Measurements from ENCODE around the gene TEPSIN. TPM values are rescaled to one million over a fixed set of nuclear protein-coding genes. Genes with fewer than 3 reads are reported as not detected.

The TEPSIN gene
- total and polyA plus RNA-seq, 7 donors = 10.9 to 22.1 (median 12.5) TPM

GRCh38 chr17:81260171-81260570, 21.3 kb upstream of the TEPSIN start:
- Histone ChIP-seq H3K9me3 (no peaks in the 10 kb centered on the region), H3K4me3 (no peak overlapping the region), H3K27me3 (ENCODE audit: insufficient read depth in 3 of 3, low read length in 2 of 3) (no peaks in the 10 kb centered on the region), H3K4me1 (peaks cover 9% of the 10 kb centered on the region), H3K27ac (no peak overlapping the region), H3K36me3 (ENCODE audit: insufficient read depth in 1 of 2, low read depth in 1 of 2) (peaks cover 0 to 63% of the 10 kb centered on the region in 2 donors)
- no peak for ATAC-seq
- DNase-seq = no peak
- intact Hi-C loops (cut with DNase I) = no loop called here
- TF ChIP-seq CTCF (IDR thresholded peaks at IDR 0.05) = no peak
- WGBS, 3 donors = 88 to 92% (median 91%) methylated on average over 15 to 17 of the region's 17 CpGs

GRCh38 chr17:81259058-81259605, 20.3 kb upstream of the TEPSIN start:
- intact Hi-C loops (cut with DNase I) = loop anchor here (5.0 kb wide), 2 partner anchors 33 to 223 kb away; no protein-coding TSS in a partner anchor
- 90 to 93% (median 91%) methylated on average over 22 to 23 of the region's 23 CpGs for WGBS, 3 donors
- Histone ChIP-seq H3K4me1 (peaks cover 18% of the 10 kb centered on the region), H3K9me3 (no peaks in the 10 kb centered on the region), H3K27me3 (ENCODE audit: insufficient read depth in 3 of 3, low read length in 2 of 3) (no peaks in the 10 kb centered on the region), H3K27ac (no peak overlapping the region), H3K36me3 (ENCODE audit: insufficient read depth in 1 of 2, low read depth in 1 of 2) (peaks cover 0 to 56% of the 10 kb centered on the region in 2 donors), H3K4me3 (no peak overlapping the region)
- ATAC-seq (no peak), DNase-seq (no peak)
- no peak for TF ChIP-seq CTCF (IDR thresholded peaks at IDR 0.05)

- DNase-seq = no peak
- TF ChIP-seq CTCF (IDR thresholded peaks at IDR 0.05) = no peak
- intact Hi-C loops (cut with DNase I) = loop anchor here (5.0 kb wide), 2 partner anchors 34 to 224 kb away; no protein-coding TSS in a partner anchor
These were observed 19.4 kb upstream of the TEPSIN start for GRCh38 chr17:81258292-81258691.

GRCh38 chr17:81257533-81257932, 18.7 kb upstream of the TEPSIN start:
- intact Hi-C loops (cut with DNase I) = loop anchor here (5.0 kb wide), 2 partner anchors 35 to 225 kb away; no protein-coding TSS in a partner anchor
- DNase-seq = no peak

More at GRCh38 chr17:81258292-81258691, 19.4 kb upstream of the TEPSIN start:
- Histone ChIP-seq H3K4me1 (peaks cover 18% of the 10 kb centered on the region), H3K36me3 (ENCODE audit: insufficient read depth in 1 of 2, low read depth in 1 of 2) (peaks cover 0 to 47% of the 10 kb centered on the region in 2 donors), H3K27ac (no peak overlapping the region), H3K27me3 (ENCODE audit: insufficient read depth in 3 of 3, low read length in 2 of 3) (no peaks in the 10 kb centered on the region), H3K9me3 (no peaks in the 10 kb centered on the region), H3K4me3 (no peak overlapping the region)
- 87 to 90% (median 90%) methylated on average over 15 to 20 of the region's 20 CpGs for WGBS, 3 donors
- no peak for ATAC-seq

More at GRCh38 chr17:81257533-81257932, 18.7 kb upstream of the TEPSIN start:
- no peak for TF ChIP-seq CTCF (IDR thresholded peaks at IDR 0.05)
- H3K9me3 ChIP-seq = no peaks in the 10 kb centered on the region
- H3K4me1 ChIP-seq = peaks cover 18% of the 10 kb centered on the region
- H3K27me3 ChIP-seq (ENCODE audit: insufficient read depth in 3 of 3, low read length in 2 of 3) = no peaks in the 10 kb centered on the region
- ATAC-seq = no peak
- no peak overlapping the region for H3K27ac ChIP-seq
- H3K36me3 ChIP-seq (ENCODE audit: insufficient read depth in 1 of 2, low read depth in 1 of 2) = peaks cover 0 to 42% of the 10 kb centered on the region in 2 donors
- 91 to 93% (median 93%) methylated on average over 19 of the region's 19 CpGs for WGBS, 3 donors
- no peak overlapping the region for H3K4me3 ChIP-seq

Measured in psoas muscle (tissue), 8 donors.